ENCODE data around the gene GMDS. TPM values are rescaled to one million over a fixed set of nuclear protein-coding genes. Genes with fewer than 3 reads are reported as not detected.

GMDS gene
- total and polyA plus RNA-seq, 11 donors, result 4.5 to 10.7 (median 7.0) TPM

DNA sequence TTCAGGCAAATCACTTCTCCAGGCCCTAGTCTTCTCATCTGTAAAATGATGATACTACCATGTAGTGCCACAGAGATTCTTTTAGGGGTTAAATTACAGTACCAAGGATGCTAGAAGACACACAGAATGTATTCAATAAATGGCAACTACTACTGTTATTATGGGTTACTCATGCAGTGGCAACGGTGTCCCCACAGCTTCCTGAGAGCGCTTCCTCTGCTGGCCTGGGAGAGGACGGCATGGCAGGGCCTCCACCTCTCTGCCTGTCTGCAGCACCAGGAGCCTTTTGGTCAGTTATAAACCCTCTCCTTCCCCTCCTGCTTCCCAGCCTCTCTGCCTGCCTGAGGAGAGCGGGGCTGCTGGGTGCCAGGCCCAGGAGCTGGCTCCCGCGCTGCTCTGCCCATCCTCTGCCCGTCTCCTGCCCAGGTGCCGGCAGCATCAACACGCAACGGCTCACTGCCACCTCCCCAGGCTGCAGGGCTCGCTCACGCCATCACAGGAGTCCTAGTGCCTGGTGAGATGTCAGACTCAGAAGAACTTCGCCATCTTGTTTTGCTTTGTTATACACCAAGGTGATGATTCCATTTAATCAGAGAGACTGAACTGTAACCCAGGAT is 465.0 kb downstream of the GMDS start:
- Histone ChIP-seq H3K27ac (no peak overlapping the region), H3K4me3 (no peak overlapping the region), H3K27me3 (no peaks in the 10 kb centered on the region), H3K4me1 (peaks cover 0 to 24% (median 0%) of the 10 kb centered on the region in 12 donors), H3K36me3 (no peaks in the 10 kb centered on the region), H3K9me3 (no peaks in the 10 kb centered on the region)
- no peak for DNase-seq
- TF ChIP-seq, protein P1, sequence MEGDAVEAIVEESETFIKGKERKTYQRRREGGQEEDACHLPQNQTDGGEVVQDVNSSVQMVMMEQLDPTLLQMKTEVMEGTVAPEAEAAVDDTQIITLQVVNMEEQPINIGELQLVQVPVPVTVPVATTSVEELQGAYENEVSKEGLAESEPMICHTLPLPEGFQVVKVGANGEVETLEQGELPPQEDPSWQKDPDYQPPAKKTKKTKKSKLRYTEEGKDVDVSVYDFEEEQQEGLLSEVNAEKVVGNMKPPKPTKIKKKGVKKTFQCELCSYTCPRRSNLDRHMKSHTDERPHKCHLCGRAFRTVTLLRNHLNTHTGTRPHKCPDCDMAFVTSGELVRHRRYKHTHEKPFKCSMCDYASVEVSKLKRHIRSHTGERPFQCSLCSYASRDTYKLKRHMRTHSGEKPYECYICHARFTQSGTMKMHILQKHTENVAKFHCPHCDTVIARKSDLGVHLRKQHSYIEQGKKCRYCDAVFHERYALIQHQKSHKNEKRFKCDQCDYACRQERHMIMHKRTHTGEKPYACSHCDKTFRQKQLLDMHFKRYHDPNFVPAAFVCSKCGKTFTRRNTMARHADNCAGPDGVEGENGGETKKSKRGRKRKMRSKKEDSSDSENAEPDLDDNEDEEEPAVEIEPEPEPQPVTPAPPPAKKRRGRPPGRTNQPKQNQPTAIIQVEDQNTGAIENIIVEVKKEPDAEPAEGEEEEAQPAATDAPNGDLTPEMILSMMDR (IDR thresholded peaks at IDR 0.05), result no peak
- TF ChIP-seq POLR2A (IDR thresholded peaks at IDR 0.05), result no peak
- 91 to 94% (median 94%) methylated on average over 12 to 13 of the region's 13 CpGs for WGBS, 4 donors
- intact Hi-C loops (cut with DNase I), result no loop called here
- no peak for ATAC-seq

DNA sequence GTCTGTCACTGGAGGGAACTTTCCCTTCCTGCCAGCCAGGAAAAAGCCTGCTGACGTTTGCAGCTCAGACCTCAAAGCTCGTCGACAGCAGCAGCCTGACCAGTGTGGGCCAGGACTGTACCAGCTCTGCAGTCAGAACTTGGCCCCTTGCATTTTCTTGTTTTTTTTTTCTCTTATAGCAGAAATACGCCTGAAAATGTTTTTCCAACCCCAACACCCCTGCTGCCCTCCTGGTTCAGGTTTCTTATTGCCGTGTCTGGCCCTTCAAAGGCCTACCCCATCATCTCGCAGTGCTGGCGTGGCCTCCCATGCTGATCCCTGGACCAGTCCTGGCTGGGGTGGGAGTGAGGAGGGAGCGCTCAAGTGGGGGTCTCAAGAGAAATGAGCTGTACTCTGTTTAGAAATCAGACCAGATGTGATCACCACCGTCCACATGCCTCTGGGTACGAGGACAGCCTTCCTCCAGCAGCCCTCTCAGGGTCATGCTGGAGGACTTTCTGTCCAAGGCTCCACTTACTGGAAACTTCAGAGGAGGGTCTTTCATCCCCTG is 466.6 kb downstream of the GMDS start:
- ATAC-seq (peak in 2 of 4 donors; percentile 41 to 65), DNase-seq (no peak)
- H3K27me3 ChIP-seq, result no peaks in the 10 kb centered on the region
- no peaks in the 10 kb centered on the region for H3K9me3 ChIP-seq
- TF ChIP-seq POLR2A (IDR thresholded peaks at IDR 0.05), result no peak
- TF ChIP-seq, protein P1 (IDR thresholded peaks at IDR 0.05), result no peak
- H3K27ac ChIP-seq, result peak overlapping the region in 2 of 12 donors; percentile 24 to 51
- intact Hi-C loops (cut with DNase I), result no loop called here
- WGBS, 4 donors, result 69 to 77% (median 75%) methylated on average over 10 of the region's 10 CpGs
- no peaks in the 10 kb centered on the region for H3K36me3 ChIP-seq
- peaks cover 0 to 15% (median 0%) of the 10 kb centered on the region in 12 donors for H3K4me1 ChIP-seq
- H3K4me3 ChIP-seq, result no peak overlapping the region

DNA sequence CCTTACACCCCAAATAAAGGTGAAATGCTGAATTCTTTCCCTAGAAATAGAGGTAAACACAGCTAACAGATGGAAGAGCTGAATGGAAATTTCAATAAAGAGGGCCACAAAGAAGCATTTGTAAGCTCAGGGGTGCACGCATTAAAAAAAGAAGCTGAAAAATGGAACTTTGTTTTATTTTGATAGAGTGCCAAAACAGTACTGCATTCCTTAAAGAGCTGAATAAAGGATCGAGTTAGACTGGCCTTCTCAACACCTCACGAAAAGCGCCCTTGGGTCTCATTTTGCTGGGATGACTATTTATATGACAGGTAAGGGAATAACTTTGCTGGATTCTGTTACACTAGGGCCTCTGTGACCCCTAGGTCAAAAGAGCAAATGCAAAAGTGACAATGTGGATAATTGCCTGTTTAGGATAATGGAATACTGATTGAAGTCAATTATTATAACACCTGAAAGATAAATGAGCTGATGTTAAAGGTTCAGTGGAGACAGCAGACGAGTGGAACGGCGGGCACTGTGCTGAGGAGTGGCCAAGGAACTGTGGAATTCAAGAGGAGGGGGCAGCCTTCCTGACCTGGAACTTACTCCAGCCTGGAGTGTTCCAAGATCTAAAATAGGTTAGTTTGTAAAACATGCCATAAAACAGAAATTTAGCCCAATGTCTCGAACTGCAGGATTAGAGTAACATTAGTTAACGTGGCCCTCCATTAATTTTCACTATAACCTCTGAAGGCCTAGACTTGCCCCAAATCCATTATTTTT is 467.3 kb downstream of the GMDS start:
- ATAC-seq, result no peak
- 76 to 87% (median 86%) methylated on average over 9 of the region's 9 CpGs for WGBS, 4 donors
- Histone ChIP-seq H3K4me3 (no peak overlapping the region), H3K9me3 (no peaks in the 10 kb centered on the region), H3K27me3 (no peaks in the 10 kb centered on the region), H3K4me1 (peaks cover 0 to 15% (median 0%) of the 10 kb centered on the region in 12 donors), H3K36me3 (no peaks in the 10 kb centered on the region), H3K27ac (peak overlapping the region in 1 of 12 donors; percentile 51)
- DNase-seq, result no peak
- TF ChIP-seq POLR2A (IDR thresholded peaks at IDR 0.05), result no peak
- TF ChIP-seq, protein P1 (IDR thresholded peaks at IDR 0.05), result no peak
- intact Hi-C loops (cut with DNase I), result no loop called here

DNA sequence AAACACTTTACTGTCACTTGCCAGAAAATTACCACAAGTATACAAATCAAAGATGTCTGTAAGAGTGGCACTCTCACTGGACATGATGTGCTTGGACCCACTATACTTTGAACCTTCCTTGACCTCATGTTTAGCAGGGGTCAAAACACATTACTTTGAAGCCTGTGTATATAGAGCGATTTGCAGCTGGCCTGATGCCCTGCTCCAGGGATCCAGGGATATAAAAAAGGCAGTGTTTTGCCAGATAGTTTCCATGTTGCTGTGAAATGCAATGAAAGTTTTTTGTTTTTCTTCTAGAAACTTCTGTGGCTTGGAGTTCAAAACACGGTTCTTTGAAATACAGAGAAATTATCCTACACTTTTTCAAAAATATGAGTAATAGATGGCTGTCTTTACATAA is 470.0 kb downstream of the GMDS start:
- no peak overlapping the region for H3K27ac ChIP-seq
- intact Hi-C loops (cut with DNase I), result no loop called here
- no peak overlapping the region for H3K4me3 ChIP-seq
- no peaks in the 10 kb centered on the region for H3K36me3 ChIP-seq
- no peaks in the 10 kb centered on the region for H3K9me3 ChIP-seq
- WGBS, 4 donors, result 86 to 90% (median 88%) methylated on average over 2 of the region's 2 CpGs
- DNase-seq, result no peak
- no peak for TF ChIP-seq POLR2A (IDR thresholded peaks at IDR 0.05)
- TF ChIP-seq, protein P1 (IDR thresholded peaks at IDR 0.05), result no peak
- H3K4me1 ChIP-seq, result peaks cover 0 to 15% (median 0%) of the 10 kb centered on the region in 12 donors
- no peaks in the 10 kb centered on the region for H3K27me3 ChIP-seq
- no peak for ATAC-seq

All from heart left ventricle (tissue), 16 donors.